ENCODE results near the gene LZTS2. TPM values are rescaled to one million over a fixed set of nuclear protein-coding genes. Genes with fewer than 3 reads are reported as not detected.

LZTS2 gene
- total and polyA plus RNA-seq, 2 of the 8 experiments (the other 6 are each of a cell fraction or from before 2014, with no cell fraction given) = 75.7 to 99.5 TPM

DNA sequence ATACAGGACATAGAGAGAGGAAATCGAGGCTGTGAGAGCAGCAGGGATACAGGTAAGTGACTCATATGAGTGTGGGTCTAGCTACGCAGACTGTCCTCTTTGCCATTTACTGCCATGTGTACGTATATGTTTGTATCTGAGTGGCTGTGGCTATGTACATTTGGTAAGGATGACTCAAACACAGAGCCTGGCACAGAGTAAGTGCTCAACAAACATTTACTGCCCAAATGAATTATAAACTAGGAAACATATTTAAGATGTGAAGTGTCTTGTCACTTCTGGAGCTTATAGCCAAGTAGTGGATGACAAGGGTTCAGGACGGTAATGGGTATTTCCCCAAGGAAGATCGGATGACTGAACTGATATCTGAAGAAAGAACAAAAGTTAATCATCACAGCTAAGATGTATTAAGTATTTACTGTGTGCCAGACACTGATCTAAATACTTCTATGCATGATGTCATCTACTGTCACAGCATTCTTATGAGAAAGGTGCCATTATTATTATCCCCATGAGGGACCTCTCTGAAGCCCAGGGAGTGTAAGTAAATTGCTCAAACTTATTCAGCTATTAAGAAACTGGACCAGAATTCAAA is 18.3 kb upstream of the LZTS2 start (continued):
- no peak for TF ChIP-seq GABPA (IDR thresholded peaks at IDR 0.05; ENCODE audit: borderline replicate concordance, insufficient read depth, low read length)
- TF ChIP-seq SAP30 (IDR thresholded peaks at IDR 0.05; ENCODE audit: insufficient read depth, insufficient replicate concordance, low read length) = no peak
- no peak for TF ChIP-seq MAX (IDR thresholded peaks at IDR 0.05)
- TF ChIP-seq ATF2 (IDR thresholded peaks at IDR 0.05; ENCODE audit: low read length) = no peak
- no peak for TF ChIP-seq TAF1 (IDR thresholded peaks at IDR 0.05; ENCODE audit: low read depth, low read length)
